Left cardiac atrium (tissue), 4 donors: ENCODE results near the gene FCER2. TPM values are rescaled to one million over a fixed set of nuclear protein-coding genes. Genes with fewer than 3 reads are reported as not detected.
A peak's percentile ranks its signal among the peaks of the same experiment; 100 is the strongest.
"Not testable (repeated sequence)": the region's sequence is repeated elsewhere in the genome, so short reads cannot be mapped to it uniquely, and the experiment has no call there.

Experiments used
- ATAC-seq, 2 donors: fragments of 200-7000 bp; cut with Tn5 transposase; one replicate each; pipeline ENCODE4 v1.9.1; 2020; ENCODE audit warnings: mild to moderate bottlenecking in 2 of 2, moderate library complexity in 2 of 2
- DNase-seq: peaks from one replicate; pipeline ENCODE4 v3.0.0-alpha.2; 2020
- intact Hi-C, 2 donors: fragments of 100-400 bp; cut with DNase I; formaldehyde crosslinking; loops; one replicate each; pipeline versions ENCODE4 v1.14.1 to v1.15.1; 2022 to 2023
- long read RNA-seq: library from polyadenylated mRNA; unstranded; transcript quantifications from one replicate; pipeline ENCODE4 v2.0.0, GENCODE V29; 2021
- total RNA-seq, 2 donors: library from RNA; stranded (reverse); fragmentation: NEBNext Ultra II Directional; extraction: Animal tissue kit (Norgen Biotek cat#: 25700); gene quantifications; one replicate each; pipeline ENCODE4 v1.2.1, GENCODE V29; 2021
- donor health status: DM: no; HTN: yes; CAD: no.
- donor health status: DM: no; HTN: yes; CAD: no; lungs with severe emphysema.
- donor health status: DM: yes; HTN: yes; CAD: no.
- donor health status: Dilated cardiomyopathy.

Gene FCER2
- 1 to 10 TPM in 1 of 2 donors, under 1 TPM in 1; 0.31 to 1.7 TPM for total RNA-seq
- long read RNA-seq, result 0 reads

GRCh38 chr19:7701654-7702457, at the start of gene FCER2:
Gene FCER2, minus strand, starts transcription at chr19:7702131. Its CDS starts 2,371 bp downstream, at chr19:7699760.
- ATAC-seq, result peak in 1 of 2 donors; percentile 27
- intact Hi-C loops, result no loop called here

GRCh38 chr19:7751157-7751783, 49.3 kb upstream of the FCER2 start:
- DNase-seq (no peak), ATAC-seq (no peak)
- intact Hi-C loops, result no loop called here

More at GRCh38 chr19:7701654-7702457, at the start of gene FCER2:
- DNase-seq, result no peak

DNA sequence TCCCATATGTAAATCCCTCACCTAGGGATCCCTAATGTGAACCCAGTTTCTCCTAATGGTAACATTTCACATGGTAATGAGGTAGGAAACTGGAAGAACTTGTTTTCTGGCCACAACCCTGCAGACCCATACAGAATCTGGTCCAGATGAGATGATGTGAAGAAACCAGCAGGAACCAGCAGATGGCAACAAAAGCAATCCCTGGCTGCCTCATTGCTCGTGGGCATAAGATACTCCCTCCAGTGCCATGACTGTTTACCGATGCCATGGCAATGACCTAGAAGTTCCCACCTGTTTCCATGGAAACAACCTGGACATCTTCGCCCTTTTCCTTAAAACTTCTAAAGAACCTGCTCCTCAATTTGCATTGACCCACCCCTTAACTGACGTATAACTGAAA, 46.8 kb upstream of the FCER2 start:
- intact Hi-C loops, result no loop called here
- no peak for DNase-seq
- peak in 1 of 2 donors; percentile 33 for ATAC-seq

DNA sequence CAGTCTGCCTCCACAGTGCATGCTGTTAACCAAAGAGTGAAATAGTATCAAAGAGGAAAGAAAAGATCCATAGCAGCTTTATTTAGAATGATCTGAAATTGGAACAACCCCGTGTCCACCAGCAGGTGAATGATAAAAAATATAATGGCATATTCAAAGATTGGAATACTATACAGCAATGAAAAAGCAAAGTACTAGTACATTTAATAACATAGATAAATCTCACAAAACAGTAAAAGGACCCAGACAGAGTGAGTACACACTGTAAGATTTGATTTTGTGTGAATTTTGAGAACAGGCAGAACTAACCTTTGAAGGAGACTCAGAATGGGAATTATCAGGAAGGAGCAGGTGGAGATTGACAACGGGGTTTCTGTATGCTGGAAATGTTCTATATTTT, 46.2 kb upstream of the FCER2 start:
- DNase-seq, result no peak
- intact Hi-C loops, result no loop called here
- ATAC-seq, result no peak

- intact Hi-C loops, result no loop called here
- ATAC-seq (peak in 1 of 2 donors; percentile 25), DNase-seq (no peak)
These were observed 45.3 kb upstream of the FCER2 start, which contains the start of gene CD209 for GRCh38 chr19:7746903-7747884. Gene CD209, minus strand, starts transcription at chr19:7747534. Its CDS starts 23 bp downstream, at chr19:7747511.

DNA sequence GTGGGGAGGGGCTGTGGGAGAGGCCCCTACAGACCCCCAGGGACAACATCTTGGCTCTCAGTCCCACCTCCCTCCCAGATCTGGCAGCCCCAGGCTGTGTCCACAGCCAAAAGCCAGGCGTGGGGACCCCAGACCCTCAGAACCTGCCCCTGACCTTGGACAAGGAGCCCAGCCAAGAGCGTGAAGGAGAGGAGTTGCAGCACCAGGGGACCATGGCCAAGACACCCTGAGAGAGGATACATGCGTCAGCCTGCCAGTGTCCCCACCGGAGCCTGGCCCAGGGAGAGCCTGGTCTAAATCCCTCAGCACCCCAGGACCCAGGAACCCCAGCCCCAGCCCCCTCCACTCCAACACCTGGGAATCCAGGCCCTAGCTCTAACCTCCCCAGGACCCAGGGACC, 44.4 kb upstream of the FCER2 start:
- DNase-seq, intact Hi-C loops, ATAC-seq: not testable (repeated sequence)

DNA sequence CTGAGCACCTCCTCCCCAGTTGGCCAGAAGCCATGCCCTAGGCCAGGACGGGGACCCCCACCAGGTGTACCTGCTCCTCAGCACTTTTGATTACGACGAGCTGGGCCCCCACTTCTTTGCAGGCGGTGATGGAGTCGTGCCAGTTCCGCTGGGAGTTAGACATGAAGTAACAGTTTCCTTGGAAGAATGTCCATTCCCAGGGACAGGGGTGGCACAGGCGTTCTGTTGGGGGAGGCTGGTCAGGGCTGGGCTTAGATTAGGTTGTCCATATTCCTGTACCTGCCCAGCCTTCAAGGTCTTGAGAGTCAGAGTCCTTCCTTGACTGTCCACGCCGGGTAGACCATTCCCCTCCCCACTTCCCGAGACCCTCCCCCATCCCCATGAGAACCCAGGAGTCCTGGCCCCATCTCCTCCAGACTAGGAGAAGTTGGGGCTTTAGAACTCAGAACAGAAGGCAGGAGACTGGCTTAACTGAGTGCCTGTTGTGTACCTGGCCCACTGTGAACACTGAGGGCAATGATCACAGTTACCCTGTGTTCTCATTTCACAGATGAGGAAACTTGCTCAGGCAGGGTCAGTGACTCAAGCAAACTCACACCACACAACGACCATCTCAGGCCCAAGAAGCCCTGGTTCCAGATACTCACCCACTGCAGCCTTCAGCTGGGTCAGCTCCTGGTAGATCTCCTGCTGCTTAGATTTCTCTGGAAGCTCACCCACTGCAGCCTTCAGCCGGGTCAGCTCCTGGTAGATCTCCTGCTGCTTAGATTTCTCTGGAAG, 43.1 kb upstream of the FCER2 start:
- intact Hi-C loops, result no loop called here
- DNase-seq, result no peak
- ATAC-seq, result no peak

- DNase-seq, result no peak
- ATAC-seq, result no peak
- intact Hi-C loops, result no loop called here
These were observed 42.4 kb upstream of the FCER2 start for GRCh38 chr19:7744199-7744786.

- ATAC-seq, result no peak
- DNase-seq, result no peak
- intact Hi-C loops, result no loop called here
These were observed 41.5 kb upstream of the FCER2 start for GRCh38 chr19:7743425-7743841.

DNA sequence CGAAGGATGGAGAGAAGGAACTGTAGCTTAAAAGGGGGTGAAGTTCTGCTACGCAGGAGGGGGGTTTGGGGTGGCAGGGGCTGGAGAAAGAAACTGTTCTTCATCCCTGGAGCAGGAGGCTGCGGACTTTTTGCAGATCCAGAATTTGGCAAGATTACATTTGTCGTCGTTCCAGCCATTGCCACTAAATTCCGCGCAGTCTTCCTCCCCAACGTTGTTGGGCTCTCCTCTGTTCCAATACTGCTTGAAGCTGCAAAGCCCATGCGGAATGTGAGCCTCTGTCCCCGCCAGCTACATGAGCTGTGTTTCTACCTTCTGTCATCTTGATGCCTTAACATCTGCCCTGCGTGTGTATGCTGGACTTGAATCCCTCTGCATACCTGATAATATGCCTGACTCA, 41.1 kb upstream of the FCER2 start:
- intact Hi-C loops, result no loop called here
- ATAC-seq, result no peak
- no peak for DNase-seq

DNA sequence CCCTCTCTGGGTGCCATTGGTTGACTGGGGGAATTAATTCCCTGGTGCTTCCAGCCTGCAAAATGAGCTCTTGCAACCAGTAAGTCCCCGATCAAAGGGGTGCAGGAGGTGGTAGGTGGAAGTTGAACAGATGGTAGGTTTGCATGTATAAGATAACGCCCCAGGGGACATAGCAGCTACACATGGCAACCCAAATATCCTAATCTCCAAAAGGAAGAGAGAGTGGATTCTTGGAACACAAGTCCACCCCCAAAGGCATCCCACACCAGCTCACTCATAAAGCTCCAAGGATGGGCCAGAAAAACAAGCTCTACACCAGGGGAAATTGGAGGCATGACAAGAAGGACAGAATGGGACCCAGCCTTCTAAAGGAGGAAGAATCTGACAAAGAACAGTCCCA, 40.6 kb upstream of the FCER2 start:
- DNase-seq, result no peak

GRCh38 chr19:7740682-7741054, 38.7 kb upstream of the FCER2 start:
- intact Hi-C loops, result no loop called here
- no peak for DNase-seq

More for the DNA sequence above, 40.6 kb upstream of the FCER2 start:
- ATAC-seq, result no peak
- intact Hi-C loops, result no loop called here

GRCh38 chr19:7739801-7740681, 38.1 kb upstream of the FCER2 start:
- ATAC-seq (no peak), DNase-seq (no peak)
- intact Hi-C loops, result no loop called here

More at GRCh38 chr19:7740682-7741054, 38.7 kb upstream of the FCER2 start:
- no peak for ATAC-seq

DNA sequence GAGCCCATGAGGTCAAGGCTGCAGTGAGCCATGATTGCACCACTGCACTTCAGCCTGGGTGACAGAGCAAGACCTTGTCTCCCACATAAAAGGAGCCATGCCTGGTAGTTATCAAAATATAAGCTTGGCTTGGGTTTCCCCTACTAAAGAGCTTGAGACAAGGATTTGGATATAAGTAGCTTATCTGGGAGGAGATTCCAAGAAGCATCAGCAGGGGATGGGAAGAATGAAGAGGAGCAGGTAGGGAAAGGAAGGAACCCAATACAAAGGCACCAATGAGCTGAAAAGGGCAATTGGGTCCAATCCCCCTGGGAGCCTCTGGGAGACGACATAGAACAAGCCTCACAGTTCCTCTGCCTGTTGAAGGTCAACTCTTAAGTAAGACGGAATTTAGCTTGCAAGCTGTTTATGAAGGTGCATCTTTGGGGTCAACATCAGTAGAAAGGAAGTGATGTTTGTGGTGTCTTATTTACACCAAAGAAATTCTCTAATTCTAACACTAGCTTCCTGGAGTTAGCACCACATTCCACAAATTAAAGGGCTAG, 37.4 kb upstream of the FCER2 start:
- DNase-seq, result no peak
- intact Hi-C loops, result no loop called here
- ATAC-seq, result no peak

GRCh38 chr19:7738023-7738422, 36.1 kb upstream of the FCER2 start:
- ATAC-seq, result no peak
- intact Hi-C loops, result no loop called here
- DNase-seq, result no peak

DNA sequence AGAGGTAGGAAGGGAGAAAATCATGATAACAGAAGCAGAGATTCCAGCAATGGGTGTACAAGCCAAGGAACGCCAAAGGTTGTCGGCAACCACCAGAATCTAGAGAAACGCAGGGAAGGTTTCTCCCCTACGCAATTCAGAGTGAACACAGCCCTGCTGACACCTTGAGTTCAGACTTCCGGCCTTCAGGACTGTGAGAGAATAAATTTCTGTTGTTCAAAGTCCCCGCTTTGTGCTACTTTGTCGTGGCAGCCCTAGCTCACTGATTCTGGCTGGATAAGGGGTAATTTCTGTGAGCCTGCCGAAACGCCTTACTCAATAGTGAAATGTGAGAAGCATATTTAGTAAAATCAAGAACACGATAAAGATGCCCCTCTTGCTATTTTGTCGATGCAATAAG, 35.3 kb upstream of the FCER2 start:
- no peak for ATAC-seq
- no peak for DNase-seq
- intact Hi-C loops, result no loop called here

- DNase-seq (no peak), ATAC-seq (no peak)
These were observed 34.2 kb upstream of the FCER2 start for GRCh38 chr19:7736148-7736547.

More at GRCh38 chr19:7736148-7736547, 34.2 kb upstream of the FCER2 start:
- intact Hi-C loops, result no loop called here
